Tibial nerve (tissue), 4 donors: ENCODE results near the gene POLR2B. TPM values are rescaled to one million over a fixed set of nuclear protein-coding genes. Genes with fewer than 3 reads are reported as not detected.
"Not testable (repeated sequence)": the region's sequence is repeated elsewhere in the genome, so short reads cannot be mapped to it uniquely, and the experiment has no call there.

Experiments used
- DNase-seq, 2 donors: peaks; one replicate each; pipeline ENCODE4 v3.0.0-alpha.2; 2019; ENCODE audit warnings: low spot score in 2 of 2
- H3K27ac ChIP-seq, 4 donors: fragments of 200-600 bp; sonication (generic) in 3 of 4; one replicate each; pipeline ENCODE4 v1.5.1; 2017 to 2019; ENCODE audit warnings: mild to moderate bottlenecking in 1 of 4
- H3K27me3 ChIP-seq, 2 donors: fragments of 200-600 bp; sonication (generic) in 1 of 2; one replicate each; pipeline versions ENCODE4 v1.5.1 to v1.6.0; 2017 to 2019
- H3K36me3 ChIP-seq, 3 donors: fragments of 200-600 bp; sonication (generic); one replicate each; pipeline ENCODE4 v1.5.1; 2018 to 2019
- H3K4me1 ChIP-seq, 4 donors: fragments of 200-600 bp; sonication (generic) in 3 of 4; one replicate each; pipeline ENCODE4 v1.5.1; 2017 to 2019
- H3K4me3 ChIP-seq, 4 donors: fragments of 200-600 bp; sonication (generic) in 3 of 4; one replicate each; pipeline ENCODE4 v1.5.1; 2017 to 2019; ENCODE audit warnings: mild to moderate bottlenecking in 1 of 4, moderate library complexity in 1 of 4
- H3K9me3 ChIP-seq, 4 donors: fragments of 200-600 bp; sonication (generic) in 3 of 4; one replicate each; pipeline ENCODE4 v1.5.1; 2017 to 2019
- EP300 ChIP-seq, 2 donors: sonication (generic); formaldehyde crosslinking; IDR thresholded peaks; one replicate each; pipeline ENCODE4 v1.6.1; 2017; ENCODE audit warnings: antibody characterized with exemption in 2 of 2, mild to moderate bottlenecking in 1 of 2
- POLR2A ChIP-seq, 2 donors: fragments of 450-650 bp; IDR thresholded peaks; one replicate each; pipeline ENCODE4 v1.6.1; 2017; ENCODE audit warnings: antibody characterized with exemption in 2 of 2, mild to moderate bottlenecking in 2 of 2, moderate library complexity in 2 of 2
- WGBS, 2 donors: methylation state at CpG; one replicate each; pipeline ENCODE4 v1.1.5; 2018; 5-methylcytosine and 5-hydroxymethylcytosine counted together
- total RNA-seq, 4 donors: library from RNA; depleted of rRNA; stranded (reverse); fragments of >200 nt; gene quantifications; one replicate each; pipeline ENCODE4 v1.1.0, GENCODE V29; 2016
- TF ChIP-seq, protein P1 (sequence below), 5 experiments: fragments of 200-600 bp in 3 of 5; fragments of 450-650 bp in 2 of 5; sonication (generic) in 3 of 5; IDR thresholded peaks; one replicate each; pipeline ENCODE4 v1.5.1; 2016 to 2019; ENCODE audit warnings: antibody characterized with exemption in 5 of 5, mild to moderate bottlenecking in 3 of 5, moderate library complexity in 2 of 5

Gene POLR2B
- total RNA-seq, 4 donors from 2014 or later: 42.8 to 84.9 (median 70.9) TPM

DNA sequence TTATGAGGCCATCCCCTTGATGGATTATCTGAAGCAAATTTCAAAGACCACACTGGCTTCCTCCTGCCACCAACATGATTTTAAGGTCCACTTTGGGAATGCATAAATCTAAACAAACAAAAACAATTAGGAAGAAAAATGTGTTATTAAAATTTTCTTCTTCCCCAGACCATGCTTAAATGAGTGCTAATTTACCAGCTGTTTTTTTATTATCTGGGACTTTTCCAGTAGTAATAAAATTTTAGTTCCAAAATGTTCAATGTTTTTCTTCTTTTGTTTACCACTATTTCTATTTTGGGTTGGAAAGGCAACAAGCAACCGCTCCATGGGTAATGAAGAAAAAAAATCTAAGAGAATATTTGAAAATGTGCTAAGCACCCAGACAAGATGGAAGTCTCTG is 62.3 kb downstream of the POLR2B start:
- no peak for DNase-seq
- TF ChIP-seq POLR2A (IDR thresholded peaks at IDR 0.05): no peak
- Histone ChIP-seq H3K4me1 (peaks cover 0 to 71% (median 26%) of the 10 kb centered on the region in 4 donors), H3K9me3 (no peaks in the 10 kb centered on the region), H3K27ac (peak overlapping the region in 2 of 4 donors; percentile 76 to 77), H3K4me3 (no peak overlapping the region), H3K27me3 (no peaks in the 10 kb centered on the region), H3K36me3 (peaks cover 0 to 12% (median 0%) of the 10 kb centered on the region in 3 donors)
- WGBS, 2 donors: 54 to 56% methylated on average over 1 of the region's 1 CpG

DNA sequence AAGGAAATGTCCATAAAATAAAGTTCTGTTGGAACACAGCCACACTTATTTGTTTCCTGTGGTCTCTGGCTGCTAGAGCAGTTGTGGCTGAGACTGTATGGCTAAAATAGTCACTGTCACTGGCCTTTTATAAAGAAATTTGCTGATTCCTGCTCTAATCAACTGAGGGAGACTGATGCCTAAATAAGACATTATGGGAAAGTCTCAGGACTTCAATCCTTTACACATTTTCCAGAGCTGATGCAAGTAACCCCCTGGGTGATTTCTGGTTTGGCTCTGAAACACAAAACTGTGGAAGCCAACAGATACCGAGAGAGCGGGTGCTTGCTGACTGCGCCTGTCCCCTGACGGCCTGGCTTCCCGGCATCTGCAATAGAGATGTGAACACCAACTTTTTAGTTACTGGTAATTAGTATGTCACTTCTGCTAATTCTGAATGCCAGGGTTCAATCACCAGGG is 64.0 kb downstream of the POLR2B start:
- peak; percentile 25 to 69 for DNase-seq
- H3K4me1 ChIP-seq: peaks cover 0 to 79% (median 26%) of the 10 kb centered on the region in 4 donors
- no peaks in the 10 kb centered on the region for H3K27me3 ChIP-seq
- H3K9me3 ChIP-seq: no peaks in the 10 kb centered on the region
- TF ChIP-seq, protein P1, sequence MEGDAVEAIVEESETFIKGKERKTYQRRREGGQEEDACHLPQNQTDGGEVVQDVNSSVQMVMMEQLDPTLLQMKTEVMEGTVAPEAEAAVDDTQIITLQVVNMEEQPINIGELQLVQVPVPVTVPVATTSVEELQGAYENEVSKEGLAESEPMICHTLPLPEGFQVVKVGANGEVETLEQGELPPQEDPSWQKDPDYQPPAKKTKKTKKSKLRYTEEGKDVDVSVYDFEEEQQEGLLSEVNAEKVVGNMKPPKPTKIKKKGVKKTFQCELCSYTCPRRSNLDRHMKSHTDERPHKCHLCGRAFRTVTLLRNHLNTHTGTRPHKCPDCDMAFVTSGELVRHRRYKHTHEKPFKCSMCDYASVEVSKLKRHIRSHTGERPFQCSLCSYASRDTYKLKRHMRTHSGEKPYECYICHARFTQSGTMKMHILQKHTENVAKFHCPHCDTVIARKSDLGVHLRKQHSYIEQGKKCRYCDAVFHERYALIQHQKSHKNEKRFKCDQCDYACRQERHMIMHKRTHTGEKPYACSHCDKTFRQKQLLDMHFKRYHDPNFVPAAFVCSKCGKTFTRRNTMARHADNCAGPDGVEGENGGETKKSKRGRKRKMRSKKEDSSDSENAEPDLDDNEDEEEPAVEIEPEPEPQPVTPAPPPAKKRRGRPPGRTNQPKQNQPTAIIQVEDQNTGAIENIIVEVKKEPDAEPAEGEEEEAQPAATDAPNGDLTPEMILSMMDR (IDR thresholded peaks at IDR 0.05): no peak
- peak in 1 of 2 donors; percentile 61 for TF ChIP-seq EP300 (IDR thresholded peaks at IDR 0.05)
- H3K36me3 ChIP-seq: peaks cover 0 to 1% (median 0%) of the 10 kb centered on the region in 3 donors
- peak overlapping the region in 3 of 4 donors; percentile 62 to 77 (median 76) for H3K27ac ChIP-seq
- H3K4me3 ChIP-seq: no peak overlapping the region
- 43 to 56% methylated on average over 5 of the region's 5 CpGs for WGBS, 2 donors

DNA sequence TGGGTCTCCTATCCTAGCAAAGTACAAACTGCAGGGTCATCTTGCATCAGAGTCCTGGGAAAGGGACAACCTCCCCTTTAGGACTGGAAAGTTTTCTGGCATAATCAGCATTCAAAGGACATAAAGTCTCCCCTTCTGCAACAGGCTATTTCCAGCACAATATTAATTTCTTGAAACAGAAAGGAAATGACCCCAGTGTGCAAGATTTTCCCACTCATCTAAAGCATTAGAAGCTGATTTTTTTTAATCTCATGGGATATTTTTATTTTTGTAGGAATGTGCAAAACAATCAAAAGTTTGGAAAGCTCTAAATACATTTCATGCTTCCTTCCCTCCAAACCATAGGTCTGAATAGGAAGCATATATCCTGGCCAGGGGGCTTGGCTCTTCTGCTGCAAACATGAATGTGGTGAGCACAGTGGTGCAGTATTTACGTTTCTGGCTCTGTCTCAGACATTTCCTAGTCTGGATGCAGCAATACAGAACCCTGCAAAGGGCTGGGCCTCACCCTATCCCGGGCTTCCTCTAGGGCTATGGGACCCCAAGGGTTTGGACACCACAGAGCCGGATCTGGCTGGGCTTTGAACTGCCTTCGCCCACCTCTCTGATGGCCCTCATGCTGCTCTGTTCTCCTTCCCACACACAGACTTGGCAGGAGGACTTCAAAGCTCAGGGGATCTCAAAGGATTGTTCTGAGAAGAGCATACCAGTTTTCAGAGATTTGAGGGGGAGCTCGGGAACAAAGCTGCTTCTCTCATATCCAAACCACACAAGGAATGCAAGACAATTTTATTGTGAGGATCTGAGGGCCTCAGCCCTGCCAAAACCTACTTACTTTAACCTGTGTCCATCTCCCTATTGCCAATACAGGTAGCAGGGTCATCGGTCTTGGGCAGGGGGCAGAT is 64.9 kb downstream of the POLR2B start:
- Histone ChIP-seq H3K9me3 (no peaks in the 10 kb centered on the region), H3K4me1 (peaks cover 0 to 76% (median 26%) of the 10 kb centered on the region in 4 donors), H3K36me3 (no peaks in the 10 kb centered on the region), H3K4me3 (no peak overlapping the region), H3K27me3 (no peaks in the 10 kb centered on the region), H3K27ac (peak overlapping the region; percentile 4 to 79 (median 69))
- 44 to 48% methylated on average over 6 of the region's 6 CpGs for WGBS, 2 donors
- TF ChIP-seq EP300 (IDR thresholded peaks at IDR 0.05) (peak in 1 of 2 donors; percentile 48), POLR2A (IDR thresholded peaks at IDR 0.05) (no peak)
- peak in 1 of 2 donors; percentile 25 for DNase-seq

DNA sequence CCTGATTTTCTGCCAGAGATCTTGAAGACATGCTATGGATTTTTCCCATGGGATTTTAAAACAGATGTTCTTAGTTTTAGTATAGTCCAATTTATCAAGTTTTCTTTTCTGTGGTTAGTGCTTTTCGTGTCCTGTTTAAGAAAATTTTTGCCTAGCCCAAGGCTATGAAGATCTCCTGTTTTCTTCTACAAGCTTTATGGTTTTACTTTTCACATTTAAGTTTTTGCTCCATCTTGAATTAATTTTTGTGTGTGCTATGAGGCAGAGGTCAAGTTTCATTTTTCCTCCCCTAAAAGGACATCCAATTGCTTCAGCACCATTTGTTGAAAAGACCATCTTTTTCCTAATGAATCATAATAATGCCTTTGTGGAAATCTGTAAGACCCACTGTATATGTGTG is 65.6 kb downstream of the POLR2B start:
- peaks cover 0 to 79% (median 26%) of the 10 kb centered on the region in 4 donors for H3K4me1 ChIP-seq
- WGBS, 2 donors: 28 to 34% methylated on average over 1 of the region's 1 CpG
- no peak for DNase-seq
- H3K27me3 ChIP-seq: no peaks in the 10 kb centered on the region
- H3K27ac ChIP-seq: peak overlapping the region in 3 of 4 donors; percentile 4 to 79 (median 76)
- no peaks in the 10 kb centered on the region for H3K36me3 ChIP-seq
- TF ChIP-seq, protein P1 (IDR thresholded peaks at IDR 0.05): no peak
- TF ChIP-seq POLR2A (IDR thresholded peaks at IDR 0.05) (no peak), EP300 (IDR thresholded peaks at IDR 0.05) (no peak)
- no peaks in the 10 kb centered on the region for H3K9me3 ChIP-seq
- H3K4me3 ChIP-seq: no peak overlapping the region

DNA sequence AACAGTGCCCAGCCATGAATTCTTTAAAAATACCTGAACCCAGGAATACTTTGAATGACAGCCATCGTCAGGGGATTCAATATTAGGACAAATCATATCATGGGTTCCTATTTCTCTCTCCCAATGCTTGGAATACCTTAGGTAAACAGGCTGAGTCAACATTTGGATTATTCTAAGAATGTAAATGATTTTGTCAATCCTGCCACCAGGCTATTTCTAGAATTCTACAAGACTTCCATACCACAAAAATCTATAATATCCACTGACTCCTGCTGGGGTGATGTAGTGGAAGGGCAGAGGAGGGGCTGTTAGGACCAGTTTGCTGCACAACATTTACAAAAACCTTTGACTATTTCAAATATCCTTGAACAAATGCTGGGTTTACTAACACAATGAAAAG is 66.3 kb downstream of the POLR2B start:
- no peak overlapping the region for H3K4me3 ChIP-seq
- H3K36me3 ChIP-seq: no peaks in the 10 kb centered on the region
- H3K4me1 ChIP-seq: peaks cover 0 to 72% (median 26%) of the 10 kb centered on the region in 4 donors
- no peak for DNase-seq
- TF ChIP-seq, protein P1 (IDR thresholded peaks at IDR 0.05): no peak
- no peak for TF ChIP-seq EP300 (IDR thresholded peaks at IDR 0.05)
- TF ChIP-seq POLR2A (IDR thresholded peaks at IDR 0.05): no peak
- H3K9me3 ChIP-seq: no peaks in the 10 kb centered on the region
- H3K27ac ChIP-seq: peak overlapping the region; percentile 4 to 79 (median 47)
- WGBS, 2 donors: 95 to 100% methylated on average over 1 of the region's 1 CpG
- no peaks in the 10 kb centered on the region for H3K27me3 ChIP-seq

DNA sequence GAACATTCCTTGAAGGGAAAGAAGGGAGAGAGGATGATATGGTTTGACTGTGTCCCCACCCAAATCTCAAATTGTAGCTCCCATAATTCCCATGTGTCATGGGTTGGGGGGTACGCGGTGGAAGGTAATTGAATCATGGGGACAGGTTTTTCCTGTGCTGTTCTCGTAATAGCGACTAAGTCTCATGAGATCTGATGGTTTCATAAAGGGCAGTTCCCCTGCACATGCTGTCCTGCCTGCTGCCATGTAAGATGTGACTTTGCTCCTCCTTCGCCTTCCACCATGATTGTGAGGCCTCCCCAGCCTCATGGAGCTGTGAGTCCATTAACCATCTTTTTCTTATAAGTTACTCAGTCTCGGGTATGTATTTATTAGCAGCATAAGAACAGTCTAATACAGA is 68.3 kb downstream of the POLR2B start:
- WGBS, 2 donors: 97 to 98% methylated on average over 6 of the region's 6 CpGs

More for the DNA sequence above, 68.3 kb downstream of the POLR2B start:
- not testable (repeated sequence) for DNase-seq, H3K27me3 ChIP-seq, H3K4me3 ChIP-seq, H3K36me3 ChIP-seq, H3K9me3 ChIP-seq
- Histone ChIP-seq H3K27ac (peak overlapping the region in 1 of 4 donors; percentile 58), H3K4me1 (peaks cover 0 to 59% (median 17%) of the 10 kb centered on the region in 4 donors)
